ENCODE data around the gene NLRC5.
A peak's percentile ranks its signal among the peaks of the same experiment; 100 is the strongest.
"Not testable (repeated sequence)": the region's sequence is repeated elsewhere in the genome, so short reads cannot be mapped to it uniquely, and the experiment has no call there.

NLRC5 gene

DNA sequence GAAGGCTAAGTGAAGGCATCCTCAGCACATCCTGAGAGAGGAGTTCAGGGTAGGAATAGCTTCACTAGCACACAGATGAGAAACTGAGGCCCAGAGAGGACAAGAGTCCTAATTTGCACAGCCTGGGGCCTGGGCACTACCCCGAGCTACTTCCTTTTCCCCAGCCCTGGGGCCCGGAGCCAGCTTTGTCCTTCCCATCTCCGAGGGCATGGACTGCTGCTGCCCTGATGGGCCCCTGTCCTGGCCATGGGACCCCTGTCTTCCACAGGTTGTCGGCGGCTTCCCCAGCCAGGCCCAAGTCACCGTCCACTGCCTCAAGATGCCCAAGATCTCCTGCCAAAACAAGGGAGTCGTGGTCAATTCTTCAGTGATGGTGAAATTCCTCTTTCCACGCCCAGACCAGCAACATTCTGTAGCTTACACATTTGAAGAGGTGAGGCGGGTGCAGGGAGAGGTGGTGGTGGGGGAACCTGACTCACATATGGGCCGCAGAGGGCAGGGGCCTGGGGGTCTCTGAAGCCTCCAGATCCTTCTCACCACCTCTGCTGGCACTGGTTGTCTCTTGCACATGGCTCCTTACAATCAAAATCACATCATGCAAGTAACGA lies 11.4 kb upstream of the NLRC5 start:
- DNase-seq (ENCODE audit: low read depth) = no peak
- H3K4me3 ChIP-seq (ENCODE audit: low read depth, low read length) = no peak overlapping the region

DNA sequence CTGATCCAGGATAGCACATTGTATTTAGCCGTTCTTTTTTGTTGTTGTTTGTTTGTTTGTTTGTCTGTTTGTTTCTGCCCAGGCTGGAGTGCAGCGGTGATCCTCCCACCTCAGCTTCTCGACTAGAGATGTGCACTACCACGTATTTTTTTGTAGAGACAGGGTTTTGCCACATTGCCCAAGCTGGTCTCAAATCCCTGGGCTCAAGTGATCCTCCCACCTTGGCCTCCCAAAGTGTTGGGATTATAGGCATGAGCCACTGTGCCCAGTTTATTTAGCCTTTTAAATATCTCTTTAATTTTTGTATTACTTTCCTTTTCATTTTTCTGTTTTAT lies 9.2 kb upstream of the NLRC5 start:
- no peak for DNase-seq (ENCODE audit: low read depth)
- H3K4me3 ChIP-seq (ENCODE audit: low read depth, low read length) = no peak overlapping the region

DNA sequence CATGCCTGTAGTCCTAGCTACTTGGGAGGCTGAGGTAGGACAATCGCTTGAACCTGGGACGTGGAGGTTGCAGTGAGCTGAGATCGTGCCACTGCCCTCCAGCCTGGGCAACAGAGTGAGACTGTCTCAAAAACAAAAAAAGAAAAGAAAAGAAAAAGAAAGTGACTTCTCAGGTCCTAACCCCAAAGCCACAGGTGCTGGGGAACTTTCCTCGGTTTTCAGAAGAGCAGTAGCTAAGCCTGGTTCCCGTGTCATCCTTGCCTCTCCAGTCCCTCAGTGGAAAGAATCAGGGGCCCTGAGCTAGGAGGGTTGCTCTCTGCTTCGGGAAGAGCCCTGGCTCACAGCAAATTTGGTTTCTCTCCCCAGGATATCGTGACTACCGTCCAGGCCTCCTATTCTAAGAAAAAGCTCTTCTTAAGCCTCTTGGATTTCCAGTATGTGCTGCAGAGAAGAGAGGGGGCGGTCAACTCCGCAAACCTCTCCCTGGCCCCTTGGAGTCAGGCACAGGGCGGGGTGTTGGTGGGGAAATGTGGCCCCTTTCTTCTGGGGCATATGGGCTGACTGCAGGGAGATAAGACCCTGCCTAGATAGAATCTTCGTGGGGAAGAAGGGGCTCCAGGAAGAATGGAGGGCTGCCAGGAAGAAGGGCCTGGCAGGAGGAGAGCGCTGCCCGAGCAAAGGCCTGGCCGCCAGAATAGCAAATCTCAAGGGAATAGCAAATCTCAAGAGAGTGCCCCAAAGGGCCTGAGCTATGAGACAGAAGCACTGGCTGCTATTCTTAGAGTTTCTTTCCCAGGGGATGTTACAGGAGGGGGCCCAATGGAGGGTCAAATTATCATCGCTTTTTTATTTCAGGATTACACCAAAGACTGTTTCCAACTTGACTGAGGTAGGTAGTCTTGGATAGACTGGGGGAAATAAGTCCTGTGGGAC lies 8.3 kb upstream of the NLRC5 start:
- DNase-seq (ENCODE audit: low read depth) = no peak

DNA sequence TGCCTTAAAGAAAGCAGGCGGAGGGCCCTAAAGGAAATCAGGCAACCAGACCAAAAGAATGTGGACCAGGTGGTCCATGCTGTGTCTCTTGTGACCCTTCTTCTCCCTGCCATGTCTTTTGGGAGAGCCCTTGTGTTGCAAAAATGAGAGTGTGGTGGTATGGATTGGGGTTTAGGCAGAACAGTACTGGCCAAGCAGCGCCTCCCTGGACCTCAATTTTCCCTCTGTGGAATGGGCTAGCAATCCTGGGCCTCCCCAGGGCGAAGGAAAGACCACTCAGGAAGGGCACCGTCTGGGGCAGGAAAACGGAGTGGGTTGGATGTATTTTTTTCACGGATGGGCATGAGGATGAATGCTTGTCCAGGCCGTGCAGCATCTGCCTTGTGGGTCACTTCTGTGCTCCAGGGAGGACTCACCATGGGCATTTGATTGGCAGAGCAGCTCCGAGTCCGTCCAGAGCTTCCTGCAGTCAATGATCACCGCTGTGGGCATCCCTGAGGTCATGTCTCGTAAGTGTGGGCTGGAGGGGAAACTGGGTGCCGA lies 7.6 kb upstream of the NLRC5 start:
- DNase-seq (ENCODE audit: low read depth) = no peak
- H3K4me3 ChIP-seq (ENCODE audit: low read depth, low read length) = no peak overlapping the region

More for the DNA sequence above, 8.3 kb upstream of the NLRC5 start:
- no peak overlapping the region for H3K4me3 ChIP-seq (ENCODE audit: low read depth, low read length)

DNA sequence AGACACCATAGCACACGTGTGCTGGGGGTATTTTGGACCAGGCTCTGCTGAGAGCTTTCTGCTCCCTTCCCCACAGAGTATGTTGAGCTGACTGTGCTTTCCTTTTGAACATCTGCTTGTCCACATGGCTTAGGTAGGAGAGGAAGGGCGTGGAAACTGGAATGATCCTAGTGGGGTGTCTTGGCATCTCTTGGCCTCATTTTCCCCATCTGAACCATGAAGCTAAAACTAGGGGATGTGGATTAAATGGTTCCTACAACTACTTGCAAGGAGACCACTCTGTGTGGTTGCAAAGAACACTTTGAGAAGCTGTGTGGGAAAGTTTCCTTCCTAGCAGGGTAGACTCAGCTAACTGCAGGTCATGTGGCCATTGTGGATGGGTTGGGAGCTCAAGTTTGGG lies 6.7 kb upstream of the NLRC5 start:
- H3K4me3 ChIP-seq (ENCODE audit: low read depth, low read length) = no peak overlapping the region
- no peak for DNase-seq (ENCODE audit: low read depth)

DNA sequence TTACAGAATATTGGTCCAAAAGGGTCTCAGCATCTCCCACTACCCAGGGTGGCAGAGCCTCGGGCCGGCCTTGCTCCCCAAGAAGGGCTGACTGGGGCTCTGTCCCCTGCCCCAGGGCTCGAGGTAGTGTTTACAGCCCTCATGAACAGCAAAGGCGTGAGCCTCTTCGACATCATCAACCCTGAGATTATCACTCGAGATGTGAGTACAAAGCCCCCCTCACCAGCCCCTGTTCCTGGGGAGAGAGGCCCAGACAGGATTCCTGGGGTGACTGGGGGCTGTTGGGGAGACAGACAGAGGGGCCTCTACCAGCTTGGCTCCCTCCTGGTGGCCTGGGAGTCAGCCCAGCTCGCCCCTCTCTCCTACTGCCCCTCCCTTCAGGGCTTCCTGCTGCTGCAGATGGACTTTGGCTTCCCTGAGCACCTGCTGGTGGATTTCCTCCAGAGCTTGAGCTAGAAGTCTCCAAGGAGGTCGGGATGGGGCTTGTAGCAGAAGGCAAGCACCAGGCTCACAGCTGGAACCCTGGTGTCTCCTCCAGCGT lies 6.1 kb upstream of the NLRC5 start:
- no peak overlapping the region for H3K4me3 ChIP-seq (ENCODE audit: low read depth, low read length)
- no peak for DNase-seq (ENCODE audit: low read depth)

DNA sequence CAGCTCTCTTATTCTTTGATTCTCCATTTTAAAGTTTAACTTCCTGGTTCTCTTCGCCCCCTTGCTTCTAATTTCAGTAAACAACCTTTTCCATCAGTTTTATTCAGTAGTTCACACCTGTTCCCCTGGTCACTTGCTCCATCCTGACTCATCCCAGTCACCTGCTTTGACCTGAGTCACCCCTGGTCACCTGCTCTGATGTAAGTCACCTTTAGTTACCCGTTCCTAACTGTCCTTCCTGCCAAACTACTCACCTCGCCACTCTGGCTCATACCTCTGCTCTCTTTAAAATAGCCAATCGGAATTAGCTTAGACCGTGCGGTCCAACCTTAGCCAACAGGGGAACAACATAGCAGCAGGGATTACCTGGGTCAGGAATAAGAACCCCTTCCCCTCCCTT lies 4.7 kb upstream of the NLRC5 start:
- no peak for DNase-seq (ENCODE audit: low read depth)
- no peak overlapping the region for H3K4me3 ChIP-seq (ENCODE audit: low read depth, low read length)

DNA sequence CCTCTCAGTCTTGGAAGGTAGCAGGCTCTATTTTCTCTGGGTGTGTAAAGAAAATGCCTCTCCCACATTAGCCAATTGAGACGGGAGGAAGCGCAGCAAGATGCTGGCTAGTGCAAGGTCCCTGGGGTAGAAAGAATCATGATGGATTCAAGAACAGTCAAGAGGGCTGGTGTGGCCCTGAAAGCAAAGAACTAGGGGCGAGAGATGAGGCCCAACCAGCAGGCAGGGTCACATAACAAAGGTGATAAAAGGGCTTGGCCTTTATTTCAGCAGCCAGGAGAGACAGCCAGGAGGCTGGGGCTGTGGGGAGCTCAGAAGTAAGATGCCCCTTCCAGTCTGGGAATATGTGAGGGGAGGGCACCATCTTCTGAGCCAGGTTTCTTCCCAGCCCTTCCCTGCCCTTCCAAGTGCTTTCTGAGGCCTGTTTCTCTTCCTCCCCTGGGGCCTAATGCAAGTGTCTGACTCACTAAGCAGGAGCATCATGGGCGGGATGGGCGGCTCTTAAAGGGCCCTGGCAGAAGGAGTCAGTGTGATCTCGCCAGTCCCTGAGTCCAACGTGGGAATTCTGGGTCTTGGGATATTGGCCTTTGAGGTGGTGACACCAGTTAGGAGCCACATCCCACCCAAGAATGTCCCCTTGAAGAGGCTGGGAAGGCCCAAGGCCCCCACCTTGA lies 3.9 kb upstream of the NLRC5 start:
- H3K4me3 ChIP-seq (ENCODE audit: low read depth, low read length) = no peak overlapping the region
- peak; percentile 78 for DNase-seq (ENCODE audit: low read depth)

DNA sequence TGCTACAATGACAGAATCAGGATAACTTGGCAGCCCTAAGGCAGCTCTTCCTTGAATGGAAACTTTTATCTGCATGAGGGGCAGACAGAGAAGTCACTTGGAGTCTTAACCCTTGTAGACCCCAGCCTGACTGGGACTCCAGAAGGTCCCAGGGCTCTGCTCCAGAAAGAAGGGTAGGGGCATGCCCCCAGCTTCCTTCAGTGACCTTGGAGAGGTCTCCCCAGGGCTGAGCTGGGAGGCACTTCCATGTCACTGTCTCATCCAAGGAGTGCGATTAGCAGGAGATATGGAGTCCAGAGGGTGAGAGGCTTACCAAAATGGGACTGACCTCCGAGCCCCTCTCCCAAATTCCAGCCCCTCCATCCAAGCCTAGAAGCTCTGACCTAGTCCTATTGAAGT lies 3.4 kb upstream of the NLRC5 start:
- no peak overlapping the region for H3K4me3 ChIP-seq (ENCODE audit: low read depth, low read length)
- DNase-seq (ENCODE audit: low read depth) = no peak

DNA sequence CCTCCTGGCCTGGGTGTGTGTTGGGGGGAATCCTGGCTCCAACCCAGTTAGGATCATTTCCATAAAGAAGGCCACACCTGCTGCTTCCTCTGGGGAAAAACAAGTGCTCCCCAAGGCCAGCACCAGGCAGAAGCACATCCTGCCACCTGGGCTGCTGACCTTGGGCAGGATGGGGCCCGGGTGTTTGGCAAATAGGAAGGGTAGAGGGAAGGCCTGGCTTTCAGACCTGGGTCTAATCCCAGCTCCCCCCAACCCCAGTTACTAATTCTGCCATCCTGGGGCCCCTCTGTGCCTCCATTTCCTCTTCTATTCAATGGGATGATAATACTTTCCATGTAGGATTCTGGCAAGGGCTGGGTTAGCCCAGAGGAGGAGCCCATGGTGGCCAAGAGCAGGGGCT lies 3.0 kb upstream of the NLRC5 start:
- DNase-seq (ENCODE audit: low read depth) = no peak
- H3K4me3 ChIP-seq (ENCODE audit: low read depth, low read length) = no peak overlapping the region

DNA sequence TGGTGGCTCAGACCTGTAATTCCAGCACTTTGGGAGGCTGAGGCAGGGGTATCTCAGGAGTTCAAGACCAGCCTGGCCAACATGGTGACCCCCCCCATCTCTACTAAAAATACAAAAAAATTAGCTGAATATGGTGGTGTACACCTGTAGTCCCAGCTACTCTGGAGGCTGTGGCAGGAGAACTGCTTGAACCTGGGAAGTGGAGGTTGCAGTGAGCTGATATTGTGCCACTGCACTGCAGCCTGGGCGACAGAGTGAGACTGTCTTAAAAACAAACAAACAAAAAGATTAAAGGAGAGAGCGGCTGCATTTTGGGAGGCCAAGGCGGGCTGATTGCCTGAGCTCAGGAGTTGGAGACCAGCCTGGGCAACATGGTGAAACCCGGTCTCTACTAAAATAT lies 2.4 kb upstream of the NLRC5 start:
- not testable (repeated sequence) for H3K4me3 ChIP-seq (ENCODE audit: low read depth, low read length); DNase-seq (ENCODE audit: low read depth)

DNA sequence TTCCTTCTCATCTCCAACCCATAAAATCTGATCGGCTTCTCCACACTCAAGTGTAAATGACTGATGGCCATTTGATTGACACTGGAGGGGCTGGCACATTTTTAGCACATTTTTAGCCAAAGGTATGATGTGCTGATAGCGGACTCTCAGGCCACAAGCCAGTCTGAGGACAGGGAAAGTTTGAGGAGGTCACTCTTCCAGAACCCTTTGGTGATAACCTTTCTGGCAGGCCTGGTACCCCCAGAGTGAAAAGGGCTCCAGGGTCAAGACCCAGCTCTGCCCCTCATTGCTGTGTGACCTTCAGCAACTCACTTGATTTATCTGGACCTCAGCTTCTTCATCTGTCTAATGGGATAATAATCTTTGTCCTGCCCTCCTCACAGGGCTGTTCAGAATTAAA lies 1.7 kb upstream of the NLRC5 start:
- no peak overlapping the region for H3K4me3 ChIP-seq (ENCODE audit: low read depth, low read length)
- DNase-seq (ENCODE audit: low read depth) = no peak

DNA sequence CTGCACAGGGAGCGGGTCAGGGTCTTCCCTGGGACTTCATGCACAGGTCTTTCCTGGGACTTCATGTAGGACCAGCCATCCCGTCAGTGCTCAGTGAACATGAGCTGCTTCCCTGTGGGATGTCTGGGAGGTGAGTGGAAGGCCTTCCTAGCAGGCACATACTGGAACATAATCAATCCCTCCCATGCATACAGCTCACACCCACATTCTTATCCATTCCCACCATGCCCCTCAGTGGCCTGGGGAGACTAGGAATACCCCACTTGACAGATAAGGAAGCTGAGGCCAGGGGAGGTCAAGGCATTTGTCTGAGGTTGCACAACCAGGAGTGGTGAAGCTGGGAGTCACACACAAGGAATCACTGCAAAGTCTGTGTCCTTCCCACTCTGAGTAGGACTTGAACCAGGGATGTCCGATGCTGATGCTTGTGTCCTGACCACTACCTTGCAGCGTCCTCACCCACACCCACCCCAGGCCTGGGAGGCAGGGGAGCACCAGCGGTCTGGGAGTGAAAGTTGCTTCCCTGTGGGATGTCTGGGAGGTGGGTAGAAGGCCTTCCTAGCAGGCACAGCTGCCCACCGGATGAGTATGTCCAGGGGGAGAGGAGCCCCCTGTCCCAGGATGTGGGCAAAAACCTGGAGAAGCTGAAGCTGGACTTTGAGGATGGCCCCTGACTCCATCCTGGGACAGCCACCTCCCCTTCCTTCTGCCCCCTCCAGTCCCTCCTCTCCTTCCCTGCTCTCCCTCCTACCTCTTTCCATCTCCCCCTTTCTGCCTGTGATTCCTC lies 1.0 kb upstream of the NLRC5 start:
- H3K4me3 ChIP-seq (ENCODE audit: low read depth, low read length) = peak overlapping the region; percentile 68
- DNase-seq (ENCODE audit: low read depth) = no peak

DNA sequence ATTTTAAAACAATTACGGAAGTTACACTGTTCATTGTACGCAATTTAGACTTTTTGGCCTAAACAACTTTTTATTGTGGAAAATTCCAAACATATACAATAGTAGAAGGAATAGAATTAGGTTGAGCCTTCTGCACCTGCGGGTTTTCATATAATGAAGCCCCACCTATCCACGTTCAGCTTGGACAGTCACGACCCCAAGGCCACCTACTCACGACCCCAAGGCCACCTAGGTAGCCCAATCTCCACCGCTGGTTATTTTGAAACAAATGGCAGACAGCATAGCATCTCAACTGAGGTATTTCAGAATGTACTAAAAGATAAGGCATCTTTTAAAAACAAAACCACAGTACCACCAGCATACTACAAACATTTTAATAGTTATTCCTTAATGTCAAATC lies 631 bp downstream of the NLRC5 start:
- DNase-seq (ENCODE audit: low read depth) = no peak
- peak overlapping the region; percentile 68 for H3K4me3 ChIP-seq (ENCODE audit: low read depth, low read length)

DNA sequence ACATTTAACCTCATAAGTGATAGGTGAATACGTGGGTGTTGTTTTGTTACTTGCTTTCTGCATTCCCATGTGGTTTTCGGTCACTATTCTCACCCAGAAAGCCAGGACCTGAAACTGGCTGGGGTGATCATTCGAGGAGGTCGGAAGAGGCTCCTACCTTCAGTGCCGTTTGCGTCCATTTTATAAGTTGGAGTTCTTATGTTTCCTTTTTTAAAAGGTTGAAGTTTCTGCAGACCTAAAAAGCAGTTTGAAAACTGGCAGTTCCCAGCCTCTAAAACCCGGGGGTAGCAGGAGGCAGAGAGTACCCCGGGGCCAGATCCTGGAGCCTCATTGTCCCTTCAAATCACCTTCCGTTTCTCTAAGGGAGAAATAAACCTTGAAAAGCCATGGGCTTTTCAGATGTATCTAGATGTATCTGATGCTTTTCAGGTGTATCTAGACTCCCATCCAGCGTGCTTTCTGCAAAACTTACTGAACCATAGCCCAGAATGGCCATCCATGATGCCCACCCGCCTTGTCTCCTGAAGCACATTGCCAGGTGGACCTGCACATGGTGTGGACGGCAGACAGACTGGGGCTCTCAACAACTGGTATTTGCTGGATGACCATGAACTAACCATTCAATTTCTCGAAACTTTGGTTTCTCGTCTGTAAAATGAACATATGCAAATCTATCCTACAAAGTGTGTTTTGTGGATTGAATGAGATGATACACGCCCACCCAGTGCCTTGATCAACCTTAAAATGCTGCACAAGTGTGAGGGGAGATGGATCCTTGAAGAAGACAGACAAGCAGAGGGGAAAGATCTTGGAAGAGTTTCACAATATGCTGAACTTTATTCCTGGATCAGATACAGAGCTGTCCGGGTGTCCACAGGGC lies 1.3 kb downstream of the NLRC5 start:
- H3K4me3 ChIP-seq (ENCODE audit: low read depth, low read length) = no peak overlapping the region

DNA sequence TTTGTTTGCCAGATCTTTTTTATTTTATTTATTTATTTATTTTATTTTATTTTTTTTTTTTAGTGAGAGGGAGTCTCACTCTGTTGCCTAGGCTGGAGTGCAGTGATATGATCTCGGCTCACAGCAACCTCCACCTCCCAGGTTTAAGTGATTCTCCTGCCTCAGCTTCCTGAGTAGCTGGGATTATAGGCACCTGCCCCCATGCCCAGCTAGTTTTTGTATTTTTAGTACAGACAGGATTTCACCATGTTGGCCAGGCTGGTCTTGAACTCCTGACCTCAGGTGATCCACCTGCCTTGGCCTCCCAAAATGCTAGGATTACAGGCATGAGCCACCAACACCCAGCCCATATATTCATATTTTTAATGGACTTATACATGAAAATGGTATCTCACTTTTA lies 3.1 kb downstream of the NLRC5 start:
- not testable (repeated sequence) for H3K4me3 ChIP-seq (ENCODE audit: low read depth, low read length); DNase-seq (ENCODE audit: low read depth)

More for the DNA sequence above, 1.3 kb downstream of the NLRC5 start:
- no peak for DNase-seq (ENCODE audit: low read depth)

DNA sequence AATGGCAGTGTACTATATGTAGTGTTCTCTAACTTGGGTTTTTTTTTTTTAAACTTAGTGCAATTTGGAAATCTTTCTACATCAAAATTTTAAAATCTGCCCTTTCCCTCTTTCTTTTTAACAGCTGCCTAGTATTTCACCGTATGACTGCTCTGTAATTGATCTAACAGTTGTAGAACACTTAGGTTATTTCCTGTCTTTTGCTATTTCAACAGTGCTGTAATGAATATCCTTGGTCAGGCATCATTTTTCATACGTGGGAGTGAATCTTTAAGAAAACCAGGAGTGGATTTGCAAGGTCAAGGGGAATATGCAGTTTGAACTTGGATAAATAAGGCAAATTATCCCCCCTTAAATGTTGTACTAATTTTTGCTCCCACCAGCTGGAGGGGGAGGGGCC lies 3.8 kb downstream of the NLRC5 start:
- H3K4me3 ChIP-seq (ENCODE audit: low read depth, low read length) = no peak overlapping the region
- DNase-seq (ENCODE audit: low read depth) = no peak

DNA sequence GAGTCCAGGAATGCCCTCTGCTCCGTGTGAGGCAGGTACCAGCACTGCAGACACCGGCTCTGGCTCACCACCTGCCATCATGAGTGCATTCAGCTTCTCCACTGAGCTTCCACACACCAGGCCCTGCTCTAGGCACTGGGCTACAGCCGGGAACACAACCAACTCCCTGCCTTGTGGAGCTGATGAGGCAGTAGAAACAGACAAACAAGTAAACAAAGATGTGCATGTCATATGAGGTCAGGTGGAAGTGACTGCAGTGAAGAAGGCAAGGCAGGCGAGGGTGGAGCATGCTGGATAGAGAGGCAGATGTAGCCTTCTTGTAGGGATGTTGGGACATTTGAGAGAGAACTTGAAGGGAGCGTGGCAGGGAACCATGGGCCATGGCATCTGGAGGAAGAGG lies 5.0 kb downstream of the NLRC5 start:
- H3K4me3 ChIP-seq (ENCODE audit: low read depth, low read length) = no peak overlapping the region
- no peak for DNase-seq (ENCODE audit: low read depth)

Data from skeletal muscle cell (primary cell).